PC-3 (cell line): ENCODE measurements around the gene CACNA1C. TPM values are rescaled to one million over a fixed set of nuclear protein-coding genes. Genes with fewer than 3 reads are reported as not detected.

Source experiments
- ATAC-seq: fragments of 200-7000 bp; cut with Tn5 transposase; 2 replicates; pipeline ENCODE4 v1.9.1; 2020; ENCODE audit warnings: mild to moderate bottlenecking, moderate library complexity
- BruUV-seq: library from RNA; stranded (reverse); fragments of 400-500 nt; replicated peaks from 2 replicates; lab custom pipeline; 2021; lab: Mats Ljungman, UMichigan
- CTCF ChIA-PET: fragments of 300-600 bp; sonication (Branson Sonifier 250); formaldehyde crosslinking; loops from one replicate; lab custom pipeline; 2022; ENCODE audit warnings: antibody characterized with exemption; lab: Charles Lee
- POLR2A ChIA-PET: fragments of 300-600 bp; sonication (Branson Sonifier 250); formaldehyde crosslinking; loops from one replicate; lab custom pipeline; 2022; ENCODE audit warnings: antibody characterized with exemption; ENCODE audit not compliant: unreplicated experiment; lab: Charles Lee
- DNase-seq: peaks from one replicate; pipeline ENCODE4 v3.0.0-alpha.2; 2015
- H2AFZ ChIP-seq: fragments of 300-600 bp; sonication (generic); 2 replicates; pipeline ENCODE4 v1.6.0; 2016; ENCODE audit warnings: antibody characterized with exemption, low read length
- H3F3A ChIP-seq: fragments of 300-600 bp; sonication (generic); one replicate; pipeline ENCODE4 v1.6.0; 2017; ENCODE audit warnings: antibody characterized with exemption, low read length, control low read depth, mild to moderate bottlenecking; ENCODE audit not compliant: unreplicated experiment
- H3K27ac ChIP-seq: fragments of 300-600 bp; sonication (generic); 2 replicates; pipeline ENCODE4 v1.5.1; 2016; ENCODE audit warnings: mild to moderate bottlenecking, low read length
- H3K27me3 ChIP-seq: fragments of 300-600 bp; sonication (generic); 2 replicates; pipeline ENCODE4 v1.6.1; 2016; ENCODE audit warnings: low read length, mixed read lengths
- H3K36me3 ChIP-seq: fragments of 300-600 bp; sonication (generic); 2 replicates; pipeline ENCODE4 v1.6.1; 2016; ENCODE audit warnings: low read depth, mixed run types, low read length, mixed read lengths
- H3K4me1 ChIP-seq: fragments of 300-600 bp; sonication (generic); 2 replicates; pipeline ENCODE4 v1.5.1; 2016; ENCODE audit warnings: low read length; ENCODE audit not compliant: insufficient read depth
- H3K4me2 ChIP-seq: fragments of 300-600 bp; sonication (generic); 2 replicates; pipeline ENCODE4 v1.6.0; 2016; ENCODE audit warnings: low read length
- H3K4me3 ChIP-seq: fragments of 300-600 bp; sonication (generic); 2 replicates; pipeline ENCODE4 v1.5.1; 2016; ENCODE audit warnings: mild to moderate bottlenecking, low read length, mixed read lengths
- H3K79me2 ChIP-seq: fragments of 300-600 bp; sonication (generic); 2 replicates; pipeline ENCODE4 v1.6.1; 2017; ENCODE audit warnings: low read length, mixed read lengths
- H3K9ac ChIP-seq: fragments of 300-600 bp; sonication (generic); 2 replicates; pipeline ENCODE4 v1.6.0; 2016; ENCODE audit warnings: mild to moderate bottlenecking, low read length
- H3K9me2 ChIP-seq: fragments of 300-600 bp; sonication (generic); replicated peaks from 2 replicates; pipeline ENCODE4 v1.6.1; 2016; ENCODE audit warnings: mixed run types, low read length, mixed read lengths
- H3K9me3 ChIP-seq: fragments of 300-600 bp; sonication (generic); 2 replicates; pipeline ENCODE4 v1.6.1; 2016; ENCODE audit warnings: low read length, mixed read lengths
- H4K20me1 ChIP-seq: fragments of 300-600 bp; sonication (generic); 2 replicates; pipeline ENCODE4 v1.6.1; 2016; ENCODE audit warnings: low read length, mixed read lengths
- EZH2 ChIP-seq: fragments of 300-600 bp; sonication (generic); IDR thresholded peaks from one replicate; pipeline ENCODE4 v1.6.1; 2017; ENCODE audit warnings: antibody characterized with exemption, mild to moderate bottlenecking, low read length; ENCODE audit not compliant: unreplicated experiment
- EZH2phosphoT487 ChIP-seq: fragments of 300-600 bp; sonication (generic); IDR thresholded peaks from 2 replicates; pipeline ENCODE4 v1.6.1; 2018; ENCODE audit warnings: mild to moderate bottlenecking, antibody characterized with exemption, low read length, borderline replicate concordance
- intact Hi-C: fragments of 100-400 bp; cut with micrococcal nuclease; formaldehyde crosslinking; loops from 2 replicates; pipeline ENCODE4 v1.9.0; 2023
- total RNA-seq: library from RNA; depleted of rRNA; stranded (reverse); fragments of >200 nt; gene quantifications from 2 replicates; pipeline ENCODE4 v1.2.3, GENCODE V29; 2014
- TF ChIP-seq, protein P1 (sequence below): fragments of 300-600 bp; sonication (generic); conservative IDR thresholded peaks from 2 replicates; pipeline ENCODE4 v1.5.1; 2017; ENCODE audit warnings: antibody characterized with exemption, low read depth, mild to moderate bottlenecking, low read length

CACNA1C gene
- total RNA-seq, 1 experiment from 2014 or later, result not detected

DNA sequence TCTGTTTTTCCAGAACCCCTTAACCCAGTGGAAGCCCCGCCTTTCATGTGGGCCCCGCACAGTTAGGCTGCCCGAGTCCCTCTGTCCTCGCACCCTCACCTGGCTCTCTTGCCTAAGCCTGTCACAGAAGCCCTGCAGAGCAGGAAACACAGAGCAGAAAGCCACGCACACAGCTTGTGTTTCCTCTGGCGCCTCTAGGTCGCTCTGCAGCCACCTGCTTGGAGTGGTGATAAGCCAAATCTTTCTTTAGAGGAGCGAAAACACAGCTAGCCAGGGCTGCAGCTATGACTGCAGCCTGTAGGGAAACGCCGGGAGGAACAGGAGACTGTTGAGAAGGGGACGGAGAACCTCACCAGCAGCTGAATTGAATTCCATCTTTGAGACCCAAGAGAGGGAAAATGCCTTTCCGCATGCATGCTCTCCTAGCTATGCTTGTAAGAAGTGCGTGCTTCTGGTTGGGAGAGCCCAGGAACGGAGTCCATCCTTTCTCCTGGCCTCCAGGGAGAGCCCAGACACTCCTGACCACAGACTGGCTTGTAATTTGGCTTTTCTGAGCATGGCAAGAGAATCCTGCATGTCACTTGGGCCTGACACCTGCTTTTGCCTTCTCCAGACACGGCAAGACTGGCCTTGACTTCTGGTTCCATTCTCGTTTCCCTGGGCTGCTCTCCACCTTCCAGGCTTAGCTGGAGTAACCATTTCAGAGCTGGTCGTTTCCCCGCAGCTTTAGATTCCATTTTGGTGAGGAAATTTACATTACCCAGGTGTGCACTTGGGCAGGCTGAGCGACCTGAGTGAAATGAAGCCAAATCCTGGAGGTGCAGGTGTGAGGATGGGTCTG lies 301.6 kb downstream of the CACNA1C start:
- H3K4me1 ChIP-seq, result no peaks in the 10 kb centered on the region
- no peak for ATAC-seq
- H3K36me3 ChIP-seq, result no peaks in the 10 kb centered on the region
- TF ChIP-seq EZH2phosphoT487, result no peak
- TF ChIP-seq, protein P1, sequence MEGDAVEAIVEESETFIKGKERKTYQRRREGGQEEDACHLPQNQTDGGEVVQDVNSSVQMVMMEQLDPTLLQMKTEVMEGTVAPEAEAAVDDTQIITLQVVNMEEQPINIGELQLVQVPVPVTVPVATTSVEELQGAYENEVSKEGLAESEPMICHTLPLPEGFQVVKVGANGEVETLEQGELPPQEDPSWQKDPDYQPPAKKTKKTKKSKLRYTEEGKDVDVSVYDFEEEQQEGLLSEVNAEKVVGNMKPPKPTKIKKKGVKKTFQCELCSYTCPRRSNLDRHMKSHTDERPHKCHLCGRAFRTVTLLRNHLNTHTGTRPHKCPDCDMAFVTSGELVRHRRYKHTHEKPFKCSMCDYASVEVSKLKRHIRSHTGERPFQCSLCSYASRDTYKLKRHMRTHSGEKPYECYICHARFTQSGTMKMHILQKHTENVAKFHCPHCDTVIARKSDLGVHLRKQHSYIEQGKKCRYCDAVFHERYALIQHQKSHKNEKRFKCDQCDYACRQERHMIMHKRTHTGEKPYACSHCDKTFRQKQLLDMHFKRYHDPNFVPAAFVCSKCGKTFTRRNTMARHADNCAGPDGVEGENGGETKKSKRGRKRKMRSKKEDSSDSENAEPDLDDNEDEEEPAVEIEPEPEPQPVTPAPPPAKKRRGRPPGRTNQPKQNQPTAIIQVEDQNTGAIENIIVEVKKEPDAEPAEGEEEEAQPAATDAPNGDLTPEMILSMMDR, result no peak
- TF ChIP-seq EZH2, result no peak
- H3K79me2 ChIP-seq, result no peaks in the 10 kb centered on the region
- H3K9ac ChIP-seq, result no peak overlapping the region
- no peak overlapping the region for H3K27ac ChIP-seq
- H3F3A ChIP-seq, result no peaks in the 10 kb centered on the region
- DNase-seq, result no peak
- peaks cover 58% of the 10 kb centered on the region for H3K27me3 ChIP-seq
- CTCF ChIA-PET, result no interaction called here
- H3K9me2 ChIP-seq, result no peaks in the 10 kb centered on the region
- no peak overlapping the region for H3K4me2 ChIP-seq
- no peaks in the 10 kb centered on the region for H4K20me1 ChIP-seq
- BruUV-seq, result no TSS peak
- POLR2A ChIA-PET, result no interaction called here
- H2AFZ ChIP-seq, result no peak overlapping the region
- no peak overlapping the region for H3K4me3 ChIP-seq
- intact Hi-C loops, result no loop called here
- H3K9me3 ChIP-seq, result no peaks in the 10 kb centered on the region

DNA sequence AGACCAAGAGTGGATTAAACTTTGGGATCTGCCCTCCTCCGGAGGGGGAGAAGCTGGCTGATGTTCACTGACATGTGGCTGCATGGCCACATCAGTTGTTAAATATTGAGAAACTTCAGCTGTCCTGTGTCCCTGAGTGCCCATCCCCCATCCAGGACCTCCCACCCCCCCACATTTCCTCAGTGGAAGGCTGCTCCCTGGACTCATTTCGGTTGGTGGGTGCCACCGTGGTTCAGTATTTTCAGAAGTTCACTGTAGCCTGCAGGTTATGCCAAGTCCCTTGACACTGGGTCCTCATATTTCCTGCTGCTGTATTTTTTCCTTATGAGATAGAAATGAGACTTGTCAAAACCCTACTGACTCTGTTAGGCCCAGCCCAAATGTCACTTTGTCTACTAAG lies 302.4 kb downstream of the CACNA1C start:
- H3K27me3 ChIP-seq, result peaks cover 51% of the 10 kb centered on the region
- no peaks in the 10 kb centered on the region for H3K9me2 ChIP-seq
- H3K36me3 ChIP-seq, result no peaks in the 10 kb centered on the region
- H2AFZ ChIP-seq, result no peak overlapping the region
- H3K79me2 ChIP-seq, result no peaks in the 10 kb centered on the region
- no peaks in the 10 kb centered on the region for H3K9me3 ChIP-seq
- no peak for DNase-seq
- H3K27ac ChIP-seq, result no peak overlapping the region
- POLR2A ChIA-PET, result no interaction called here
- TF ChIP-seq EZH2phosphoT487 (no peak), EZH2 (no peak)
- no peaks in the 10 kb centered on the region for H4K20me1 ChIP-seq
- CTCF ChIA-PET, result no interaction called here
- no peak for ATAC-seq
- H3K9ac ChIP-seq, result no peak overlapping the region
- no peak overlapping the region for H3K4me3 ChIP-seq
- no peaks in the 10 kb centered on the region for H3F3A ChIP-seq
- H3K4me2 ChIP-seq, result no peak overlapping the region
- intact Hi-C loops, result no loop called here
- H3K4me1 ChIP-seq, result no peaks in the 10 kb centered on the region
- no TSS peak for BruUV-seq

DNA sequence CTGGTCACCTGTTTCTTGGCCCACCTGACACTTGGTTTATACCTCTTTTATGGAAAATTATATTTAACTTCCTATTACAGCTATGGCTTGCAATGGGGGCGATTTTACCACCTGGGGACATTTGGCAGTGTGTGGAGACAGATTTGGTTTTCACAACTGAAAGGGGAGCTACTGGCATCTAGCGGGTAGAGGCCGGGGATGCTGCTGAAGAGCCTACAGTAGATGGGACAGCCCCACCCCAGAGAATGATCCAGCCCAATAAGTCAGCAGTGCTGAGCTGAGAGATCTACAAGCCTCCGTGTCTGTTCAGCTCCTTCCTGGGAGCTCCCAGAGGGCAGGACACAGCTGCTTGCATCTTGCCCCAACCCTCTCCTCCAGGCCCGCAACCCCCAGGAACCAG lies 302.8 kb downstream of the CACNA1C start:
- no peaks in the 10 kb centered on the region for H3K9me2 ChIP-seq
- H3K79me2 ChIP-seq, result no peaks in the 10 kb centered on the region
- ChIA-PET CTCF (no interaction called here), POLR2A (no interaction called here)
- no peak overlapping the region for H3K4me3 ChIP-seq
- H3K36me3 ChIP-seq, result no peaks in the 10 kb centered on the region
- no peak for TF ChIP-seq EZH2phosphoT487
- no peak for TF ChIP-seq EZH2
- TF ChIP-seq, protein P1, result no peak
- peaks cover 51% of the 10 kb centered on the region for H3K27me3 ChIP-seq
- no peak for ATAC-seq
- no peak overlapping the region for H3K9ac ChIP-seq
- no peak overlapping the region for H3K4me2 ChIP-seq
- intact Hi-C loops, result no loop called here
- H3K4me1 ChIP-seq, result no peaks in the 10 kb centered on the region
- H3F3A ChIP-seq, result no peaks in the 10 kb centered on the region
- no TSS peak for BruUV-seq
- H2AFZ ChIP-seq, result no peak overlapping the region
- no peak overlapping the region for H3K27ac ChIP-seq
- no peaks in the 10 kb centered on the region for H4K20me1 ChIP-seq
- DNase-seq, result no peak
- no peaks in the 10 kb centered on the region for H3K9me3 ChIP-seq
